SK-N-SH (cell line): ENCODE measurements around the gene BDKRB2.

ENCODE experiments used
- CTCF ChIP-seq: fragments of 200-600 bp; sonication (generic); IDR thresholded peaks from 2 replicates; pipeline ENCODE4 v1.6.1; 2017; ENCODE audit warnings: antibody characterized with exemption, mild to moderate bottlenecking, moderate library complexity
- EP300 ChIP-seq, 2 experiments: IDR thresholded peaks; 2 replicates each; pipeline versions ENCODE4 v1.4.0 to v1.6.1; 2012; ENCODE audit warnings: borderline replicate concordance in 1 of 2, low read depth in 1 of 2, low read length in 1 of 2
- EZH2phosphoT487 ChIP-seq: fragments of 200-600 bp; sonication (generic); IDR thresholded peaks from 2 replicates; pipeline ENCODE4 v1.6.1; 2017; ENCODE audit warnings: low read depth, mixed run types, mild to moderate bottlenecking, antibody characterized with exemption, moderate library complexity, borderline replicate concordance
- FOXJ3 ChIP-seq: sonication (generic); formaldehyde crosslinking; IDR thresholded peaks from 2 replicates; pipeline ENCODE4 v1.5.1; 2020; ENCODE audit warnings: mild to moderate bottlenecking, missing genetic modification reagents
- GATA2 ChIP-seq: sonication (generic); formaldehyde crosslinking; IDR thresholded peaks from 2 replicates; pipeline ENCODE4 v1.5.0; 2020; ENCODE audit warnings: mild to moderate bottlenecking, missing genetic modification reagents
- JUND ChIP-seq: IDR thresholded peaks from 2 replicates; pipeline ENCODE4 v1.4.0; 2012
- MEF2A ChIP-seq: IDR thresholded peaks from 2 replicates; pipeline ENCODE4 v1.4.0; 2012; ENCODE audit warnings: low read depth, borderline replicate concordance
- POLR2AphosphoS5 ChIP-seq: IDR thresholded peaks from 2 replicates; pipeline ENCODE4 v1.6.1; 2012; ENCODE audit warnings: low read depth, low read length
- REST ChIP-seq: IDR thresholded peaks from 2 replicates; pipeline ENCODE4 v1.6.1; 2012; ENCODE audit warnings: mild to moderate bottlenecking, low read depth, low read length, moderate library complexity
- SMC3 ChIP-seq: IDR thresholded peaks from 2 replicates; pipeline ENCODE4 v1.6.1; 2012; ENCODE audit warnings: low read depth, low read length, improper control_type of control experiment
- TAF1 ChIP-seq: IDR thresholded peaks from 2 replicates; pipeline ENCODE4 v1.6.1; 2012; ENCODE audit warnings: low read depth, mild to moderate bottlenecking, low read length, moderate library complexity, borderline replicate concordance
- TEAD4 ChIP-seq: IDR thresholded peaks from 2 replicates; pipeline ENCODE4 v1.4.0; 2012; ENCODE audit warnings: mild to moderate bottlenecking, borderline replicate concordance; ENCODE audit not compliant: insufficient read depth

- TF ChIP-seq EZH2phosphoT487 (no peak), FOXJ3 (CRISPR knock-in tag) (no peak), POLR2AphosphoS5 (no peak), CTCF (no peak), REST (no peak), GATA2 (CRISPR knock-in tag) (no peak), SMC3 (no peak), JUND (no peak), EP300 (IDR thresholded peaks at IDR 0.05; ENCODE audit: borderline replicate concordance in 1 of 2, low read depth in 1 of 2, low read length in 1 of 2) (no peak), MEF2A (no peak), TAF1 (no peak), TEAD4 (no peak)
Observed at GRCh38 chr14:96235426-96235825, 30.8 kb downstream of the BDKRB2 start.
